ENCODE results near the gene EPHA7. TPM values are rescaled to one million over a fixed set of nuclear protein-coding genes. Genes with fewer than 3 reads are reported as not detected.
A peak's percentile ranks its signal among the peaks of the same experiment; 100 is the strongest.

Gene EPHA7
- total and polyA plus RNA-seq, 4 donors: under 0.01 to 0.37 (median 0.01) TPM; not detected in 1

- H3K27ac ChIP-seq (ENCODE audit: low read depth in 1 of 2, low read length in 2 of 2): no peak overlapping the region
- no peak for TF ChIP-seq GABPA (IDR thresholded peaks at IDR 0.05 in 1 of 2, conservative IDR thresholded peaks at IDR 0.05 in 1 of 2)
- TF ChIP-seq RXRA (IDR thresholded peaks at IDR 0.05): no peak
- no peak for TF ChIP-seq FOXA1 (IDR thresholded peaks at IDR 0.05)
- TF ChIP-seq EGR1 (IDR thresholded peaks at IDR 0.05; ENCODE audit: low read depth in 2 of 2): no peak
- TF ChIP-seq MAX (IDR thresholded peaks at IDR 0.05): no peak
- TF ChIP-seq FOXA2 (IDR thresholded peaks at IDR 0.05): no peak
- TF ChIP-seq SP1 (IDR thresholded peaks at IDR 0.05): no peak
- no peak for TF ChIP-seq HNF4G (IDR thresholded peaks at IDR 0.05)
- no peak for TF ChIP-seq CTCF (IDR thresholded peaks at IDR 0.05; ENCODE audit: low read depth, low read length, missing input control)
- no peak for TF ChIP-seq NR2F2 (IDR thresholded peaks at IDR 0.05)
- TF ChIP-seq TAF1 (conservative IDR thresholded peaks at IDR 0.05): no peak
- TF ChIP-seq, protein P1, sequence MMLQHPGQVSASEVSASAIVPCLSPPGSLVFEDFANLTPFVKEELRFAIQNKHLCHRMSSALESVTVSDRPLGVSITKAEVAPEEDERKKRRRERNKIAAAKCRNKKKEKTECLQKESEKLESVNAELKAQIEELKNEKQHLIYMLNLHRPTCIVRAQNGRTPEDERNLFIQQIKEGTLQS (IDR thresholded peaks at IDR 0.05): no peak
- TF ChIP-seq ZBTB33 (IDR thresholded peaks at IDR 0.05): no peak
- TF ChIP-seq YY1 (IDR thresholded peaks at IDR 0.05): no peak
- TF ChIP-seq JUND (IDR thresholded peaks at IDR 0.05): no peak
- TF ChIP-seq RAD21 (IDR thresholded peaks at IDR 0.05): no peak
- no peak for TF ChIP-seq HNF4A (conservative IDR thresholded peaks at IDR 0.05)
- no peak for TF ChIP-seq REST (IDR thresholded peaks at IDR 0.05)
- no peak overlapping the region for H3K9ac ChIP-seq (ENCODE audit: low read depth in 1 of 2, low read length in 2 of 2)
- H3K9me3 ChIP-seq (ENCODE audit: control insufficient read depth in 4 of 4, low read length in 3 of 4): no peaks in the 10 kb centered on the region
- no peaks in the 10 kb centered on the region for H3K36me3 ChIP-seq (ENCODE audit: control insufficient read depth in 4 of 4, insufficient read depth in 3 of 4, low read depth in 1 of 4, low read length in 3 of 4)
- peak overlapping the region in 1 of 3 donors; percentile 41 for H3K4me3 ChIP-seq (ENCODE audit: low read depth in 1 of 3, low read length in 3 of 3)
- peaks cover 8 to 36% (median 22%) of the 10 kb centered on the region in 4 donors for H3K4me1 ChIP-seq (ENCODE audit: control insufficient read depth in 4 of 4, insufficient read depth in 4 of 4, low read length in 3 of 4)
- no peak for DNase-seq (ENCODE audit: low spot score)
- 11% methylated on average over 14 of the region's 14 CpGs for WGBS
- peaks cover 3 to 19% (median 10%) of the 10 kb centered on the region in 4 donors for H3K27me3 ChIP-seq (ENCODE audit: control insufficient read depth in 4 of 4, insufficient read depth in 4 of 4, low read length in 3 of 4)
These were observed 920 bp upstream of the EPHA7 start for GRCh38 chr6:93420163-93420795.

Data from liver (tissue), 9 donors.